ENCODE measurements around the gene NOL8. TPM values are rescaled to one million over a fixed set of nuclear protein-coding genes. Genes with fewer than 3 reads are reported as not detected.
A peak's percentile ranks its signal among the peaks of the same experiment; 100 is the strongest.

NOL8 gene
- total RNA-seq, 1 experiment from 2014 or later = 13.9 TPM

- peak; percentile 2 for DNase-seq (ENCODE audit: low read depth)
These were observed 58.7 kb downstream of the NOL8 start for GRCh38 chr9:92266486-92266885.

- DNase-seq (ENCODE audit: low read depth) = peak; percentile 47
These were observed 60.0 kb downstream of the NOL8 start for GRCh38 chr9:92265154-92265553.

GRCh38 chr9:92263131-92263530, 62.0 kb downstream of the NOL8 start:
- no peak for DNase-seq (ENCODE audit: low read depth)

GRCh38 chr9:92257327-92257726, 67.8 kb downstream of the NOL8 start:
- no peak for DNase-seq (ENCODE audit: low read depth)

- DNase-seq (ENCODE audit: low read depth) = no peak
These were observed 70.5 kb downstream of the NOL8 start for GRCh38 chr9:92254381-92255337.

GRCh38 chr9:92253656-92254055, 71.5 kb downstream of the NOL8 start:
- DNase-seq (ENCODE audit: low read depth) = no peak

DNA sequence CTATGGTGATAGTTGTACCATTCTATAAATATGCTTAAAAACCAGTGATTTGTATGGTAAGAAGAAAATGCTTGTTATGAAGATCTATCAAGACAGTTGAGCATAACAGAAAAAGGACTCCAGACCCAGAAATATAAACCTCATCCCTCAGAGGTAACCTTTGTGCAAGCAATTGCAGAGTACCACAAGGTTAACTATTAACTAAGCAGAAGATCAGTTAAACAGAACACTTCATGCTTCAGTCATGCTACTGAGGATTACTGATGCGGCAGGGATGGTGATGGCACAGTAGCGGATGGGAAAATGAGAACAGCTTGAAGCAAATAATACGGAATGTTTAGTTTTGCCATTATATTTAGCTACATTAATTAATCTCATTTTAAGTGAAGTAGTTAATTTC, 77.2 kb downstream of the NOL8 start:
- no peak for DNase-seq (ENCODE audit: low read depth)

Other genes starting within 250 kb of the NOL8 start
- 73.2 and 87.7 TPM in 2 replicates for gene SPTLC1, start 209.9 kb downstream of the NOL8 start, total RNA-seq (2014; rRNA removed; shearing (Covaris generic))
- 123 and 143 TPM in 2 replicates for gene IARS1, start 31.7 kb downstream of the NOL8 start, total RNA-seq (2014; rRNA removed; shearing (Covaris generic))
- gene CENPP, start 603 bp upstream of the NOL8 start, total RNA-seq (2014; rRNA removed; shearing (Covaris generic)) = 11.2 and 17.8 TPM in 2 replicates
- not detected in 2 replicates for gene OGN, start 79.2 kb upstream of the NOL8 start, total RNA-seq (2014; rRNA removed; shearing (Covaris generic))
- not detected in 2 replicates for gene OMD, start 99.1 kb upstream of the NOL8 start, total RNA-seq (2014; rRNA removed; shearing (Covaris generic))
- 0.10 and 0.36 TPM in 2 replicates for gene ASPN, start 157.2 kb upstream of the NOL8 start, total RNA-seq (2014; rRNA removed; shearing (Covaris generic))
- gene ECM2, start 210.6 kb upstream of the NOL8 start, total RNA-seq (2014; rRNA removed; shearing (Covaris generic)) = 0.39 and 0.72 TPM in 2 replicates